ENCODE results near the gene GINS1. TPM values are rescaled to one million over a fixed set of nuclear protein-coding genes. Genes with fewer than 3 reads are reported as not detected.

The GINS1 gene
- total RNA-seq, 4 donors from 2014 or later: 0.31 to 1.2 (median 1.2) TPM; not detected in 1

DNA sequence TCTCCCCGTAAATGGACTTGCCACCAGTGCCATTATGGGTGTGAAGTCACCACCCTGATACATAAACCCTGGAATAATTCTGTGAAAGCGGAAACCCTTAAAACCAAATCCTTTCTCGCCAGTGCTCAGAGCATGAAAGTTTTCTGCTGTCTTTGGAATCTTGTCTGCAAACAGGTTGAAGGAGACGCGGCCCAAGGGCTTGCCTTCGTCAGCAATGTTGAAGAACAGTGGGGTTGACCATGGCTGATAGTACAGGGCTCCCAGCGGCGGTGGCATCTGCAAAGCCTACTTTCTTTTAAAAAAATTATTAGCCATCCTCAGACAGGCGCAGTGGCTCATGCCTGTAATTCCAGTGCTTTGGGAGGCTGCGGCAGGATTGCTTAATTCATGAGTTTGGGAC lies 38.9 kb upstream of the GINS1 start:
- H3K27me3 ChIP-seq: no peaks in the 10 kb centered on the region
- TF ChIP-seq POLR2A (IDR thresholded peaks at IDR 0.05) (no peak), EP300 (IDR thresholded peaks at IDR 0.05) (no peak), POLR2AphosphoS5 (IDR thresholded peaks at IDR 0.05) (no peak)
- TF ChIP-seq, protein P1, sequence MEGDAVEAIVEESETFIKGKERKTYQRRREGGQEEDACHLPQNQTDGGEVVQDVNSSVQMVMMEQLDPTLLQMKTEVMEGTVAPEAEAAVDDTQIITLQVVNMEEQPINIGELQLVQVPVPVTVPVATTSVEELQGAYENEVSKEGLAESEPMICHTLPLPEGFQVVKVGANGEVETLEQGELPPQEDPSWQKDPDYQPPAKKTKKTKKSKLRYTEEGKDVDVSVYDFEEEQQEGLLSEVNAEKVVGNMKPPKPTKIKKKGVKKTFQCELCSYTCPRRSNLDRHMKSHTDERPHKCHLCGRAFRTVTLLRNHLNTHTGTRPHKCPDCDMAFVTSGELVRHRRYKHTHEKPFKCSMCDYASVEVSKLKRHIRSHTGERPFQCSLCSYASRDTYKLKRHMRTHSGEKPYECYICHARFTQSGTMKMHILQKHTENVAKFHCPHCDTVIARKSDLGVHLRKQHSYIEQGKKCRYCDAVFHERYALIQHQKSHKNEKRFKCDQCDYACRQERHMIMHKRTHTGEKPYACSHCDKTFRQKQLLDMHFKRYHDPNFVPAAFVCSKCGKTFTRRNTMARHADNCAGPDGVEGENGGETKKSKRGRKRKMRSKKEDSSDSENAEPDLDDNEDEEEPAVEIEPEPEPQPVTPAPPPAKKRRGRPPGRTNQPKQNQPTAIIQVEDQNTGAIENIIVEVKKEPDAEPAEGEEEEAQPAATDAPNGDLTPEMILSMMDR (IDR thresholded peaks at IDR 0.05): no peak
- H3K4me3 ChIP-seq: no peak overlapping the region
- 97 to 100% methylated on average over 1 to 9 of the region's 10 CpGs for WGBS, 2 donors (ENCODE audit: low coverage in 1 of 2)
- no peak for ATAC-seq
- H3K27ac ChIP-seq: no peak overlapping the region
- H3K36me3 ChIP-seq: peaks cover 0 to 3% of the 10 kb centered on the region in 2 donors
- no peaks in the 10 kb centered on the region for H3K9me3 ChIP-seq
- no peaks in the 10 kb centered on the region for H3K4me1 ChIP-seq

DNA sequence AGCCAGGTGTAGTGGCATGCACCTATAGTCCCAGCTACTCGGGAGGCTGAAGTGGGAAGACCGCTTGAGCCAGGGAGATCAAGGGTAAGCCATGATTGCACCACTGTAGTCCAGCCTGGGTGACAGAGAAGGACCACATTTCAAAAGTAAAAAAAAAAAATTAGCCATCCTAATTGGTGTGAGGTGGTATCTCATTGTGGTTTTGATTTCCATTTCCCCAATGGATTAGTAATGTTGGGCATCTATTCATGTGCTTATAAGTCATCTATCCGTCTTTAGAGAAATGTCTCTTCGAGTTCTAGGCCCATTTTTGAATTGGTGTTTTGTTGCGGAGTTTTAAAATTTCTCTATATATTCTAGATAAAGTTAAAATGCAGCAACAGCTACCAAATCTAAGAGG lies 38.5 kb upstream of the GINS1 start:
- H3K27me3 ChIP-seq: no peaks in the 10 kb centered on the region
- WGBS, 2 donors (ENCODE audit: low coverage in 1 of 2): 92 to 100% methylated on average over 4 to 5 of the region's 5 CpGs
- no peaks in the 10 kb centered on the region for H3K9me3 ChIP-seq
- H3K4me3 ChIP-seq: no peak overlapping the region
- ATAC-seq: no peak
- H3K27ac ChIP-seq: no peak overlapping the region
- no peak for TF ChIP-seq EP300 (IDR thresholded peaks at IDR 0.05)
- TF ChIP-seq, protein P1 (IDR thresholded peaks at IDR 0.05): no peak
- H3K36me3 ChIP-seq: peaks cover 0 to 3% of the 10 kb centered on the region in 2 donors
- no peaks in the 10 kb centered on the region for H3K4me1 ChIP-seq

DNA sequence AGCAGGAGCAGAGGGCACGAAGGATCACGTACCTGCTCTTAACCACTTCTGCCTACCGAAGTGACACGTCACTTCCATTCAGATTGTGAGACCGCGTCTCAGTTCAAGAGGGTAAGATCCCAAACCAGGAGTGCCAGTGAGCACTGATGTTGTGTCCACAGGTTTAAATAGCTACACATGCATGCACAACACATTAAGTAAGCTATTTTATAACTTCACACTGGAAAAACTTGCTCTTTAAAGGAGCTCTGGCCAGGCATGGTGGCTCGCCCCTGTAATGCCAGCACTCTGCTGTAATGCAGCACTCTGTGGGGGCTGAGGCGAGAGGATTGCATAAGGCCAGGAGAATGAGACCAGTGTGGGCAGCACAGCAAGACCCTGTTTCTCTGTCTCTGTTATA lies 37.9 kb upstream of the GINS1 start:
- H3K4me1 ChIP-seq: no peaks in the 10 kb centered on the region
- H3K36me3 ChIP-seq: peaks cover 0 to 3% of the 10 kb centered on the region in 2 donors
- TF ChIP-seq POLR2AphosphoS5 (IDR thresholded peaks at IDR 0.05): no peak
- H3K4me3 ChIP-seq: no peak overlapping the region
- H3K27me3 ChIP-seq: no peaks in the 10 kb centered on the region
- H3K27ac ChIP-seq: no peak overlapping the region
- no peaks in the 10 kb centered on the region for H3K9me3 ChIP-seq
- WGBS, 2 donors (ENCODE audit: low coverage in 1 of 2): 89 to 100% methylated on average over 1 to 7 of the region's 8 CpGs
- ATAC-seq: no peak

DNA sequence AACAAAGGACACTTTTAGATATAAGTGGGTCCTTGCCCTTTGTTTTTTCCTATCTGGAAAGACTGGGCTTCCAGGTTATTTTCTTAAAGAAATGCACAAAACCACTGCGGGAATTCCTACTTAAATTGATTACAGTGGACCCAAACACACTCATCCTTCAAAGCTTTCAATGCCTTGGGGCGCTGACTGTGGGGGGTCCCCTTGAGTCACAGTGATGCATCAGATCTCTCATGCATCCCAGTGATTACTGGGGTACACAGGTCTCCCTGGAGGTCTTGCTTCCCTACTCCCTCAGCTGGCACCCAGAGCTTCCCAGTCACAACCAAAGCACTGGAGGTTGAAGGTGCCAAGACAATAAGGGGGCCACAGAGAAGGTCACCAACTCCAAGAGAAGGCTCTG lies 37.5 kb upstream of the GINS1 start:
- Histone ChIP-seq H3K4me1 (no peaks in the 10 kb centered on the region), H3K27me3 (no peaks in the 10 kb centered on the region), H3K4me3 (no peak overlapping the region), H3K27ac (no peak overlapping the region), H3K36me3 (peaks cover 0 to 3% of the 10 kb centered on the region in 2 donors), H3K9me3 (no peaks in the 10 kb centered on the region)
- no peak for ATAC-seq
- TF ChIP-seq, protein P1 (IDR thresholded peaks at IDR 0.05): no peak
- TF ChIP-seq POLR2A (IDR thresholded peaks at IDR 0.05) (no peak), EP300 (IDR thresholded peaks at IDR 0.05) (no peak), POLR2AphosphoS5 (IDR thresholded peaks at IDR 0.05) (no peak)
- WGBS, 2 donors (ENCODE audit: low coverage in 1 of 2): 95% methylated on average over 2 of the region's 2 CpGs; no CpG with 5 or more reads in 1 of the 2 donors

DNA sequence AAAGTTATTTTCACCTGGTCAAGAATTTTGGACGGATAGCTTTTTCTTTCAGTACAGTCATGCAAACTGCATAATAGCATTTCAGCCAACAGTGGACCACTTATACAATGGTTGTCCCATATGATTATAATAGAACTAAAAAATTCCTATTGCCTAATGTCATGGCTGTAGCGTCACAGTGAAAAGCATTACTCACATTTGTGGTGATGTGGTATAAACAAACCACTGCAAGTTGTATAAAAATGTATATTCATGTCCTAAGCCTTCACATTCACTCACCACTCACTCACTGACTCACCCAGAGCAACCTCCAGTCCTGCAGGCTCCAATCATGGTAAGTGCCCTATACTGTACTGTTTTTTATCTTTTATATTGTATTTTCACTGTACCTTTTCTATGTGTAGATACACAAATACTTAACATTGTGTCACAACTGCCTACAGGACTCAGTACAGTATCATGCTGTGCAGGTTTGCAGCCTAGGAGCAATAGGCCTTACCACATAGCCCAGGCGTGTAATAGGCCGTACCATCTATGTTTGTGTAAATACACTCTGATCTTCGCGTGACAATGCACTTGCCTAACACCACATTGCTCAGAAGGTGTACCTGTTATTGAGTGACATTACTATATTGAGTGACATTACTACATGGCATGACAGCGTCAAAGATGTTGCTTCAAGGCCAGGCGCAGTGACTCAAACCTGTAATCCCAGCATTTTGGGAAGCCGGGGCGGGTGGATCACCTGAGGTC lies 34.7 kb upstream of the GINS1 start:
- H3K9me3 ChIP-seq: no peaks in the 10 kb centered on the region
- H3K36me3 ChIP-seq: peaks cover 0 to 3% of the 10 kb centered on the region in 2 donors
- H3K4me1 ChIP-seq: peaks cover 0 to 17% (median 5%) of the 10 kb centered on the region in 3 donors
- TF ChIP-seq POLR2A (IDR thresholded peaks at IDR 0.05): no peak
- TF ChIP-seq EP300 (IDR thresholded peaks at IDR 0.05): no peak
- TF ChIP-seq POLR2AphosphoS5 (IDR thresholded peaks at IDR 0.05): no peak
- TF ChIP-seq, protein P1 (IDR thresholded peaks at IDR 0.05): no peak
- no peak overlapping the region for H3K27ac ChIP-seq
- H3K4me3 ChIP-seq: no peak overlapping the region
- H3K27me3 ChIP-seq: no peaks in the 10 kb centered on the region
- no peak for ATAC-seq
- 85 to 88% methylated on average over 6 of the region's 10 CpGs for WGBS, 2 donors (ENCODE audit: low coverage in 1 of 2)
